HepG2 (cell line): ENCODE results near the gene INTS3. TPM values are rescaled to one million over a fixed set of nuclear protein-coding genes. Genes with fewer than 3 reads are reported as not detected.

Experiments used
- ATAC-seq: fragments of 200-7000 bp; cut with Tn5 transposase; 3 replicates; pipeline ENCODE4 v1.9.1; 2020; ENCODE audit warnings: mild to moderate bottlenecking, moderate library complexity
- BruUV-seq: library from RNA; stranded (reverse); fragments of 400-500 nt; replicated peaks from 2 replicates; lab custom pipeline; 2021; lab: Mats Ljungman, UMichigan
- CTCF ChIA-PET: fragments of 300-600 bp; formaldehyde crosslinking; extraction: SDS; loops from one replicate; lab custom pipeline; 2021; ENCODE audit warnings: low total read pairs, inconsistent platforms, low intra/inter-chr PET ratio; lab: Yijun Ruan, JAX
- POLR2A ChIA-PET: fragments of 350-600 bp; sonication (Branson Sonifier 250); formaldehyde crosslinking; loops from one replicate; lab custom pipeline; 2020; ENCODE audit warnings: antibody characterized with exemption, inconsistent platforms; lab: Yijun Ruan, JAX
- DNase-seq: peaks from one replicate; pipeline ENCODE4 v3.0.0-alpha.2; 2015; ENCODE audit warnings: low spot score
- FAIRE-seq: peaks from 3 replicates; lab custom pipeline; 2011; peaks lifted over from hg19 to GRCh38; lab: Jason Lieb, UNC
- H2AFZ ChIP-seq: one replicate; pipeline ENCODE4 v1.6.1; 2011; ENCODE audit warnings: low read length, inconsistent platforms
- H3K27ac ChIP-seq: fragments of 300-600 bp; 3 replicates; pipeline ENCODE4 v1.8.0; 2011; ENCODE audit warnings: mixed run types, mild to moderate bottlenecking, mixed read lengths, low read length, inconsistent platforms; ENCODE audit not compliant: insufficient read depth; ENCODE audit errors: extremely low read length
- H3K27me3 ChIP-seq, 2 experiments: fragments of 200-600 bp in 1 of 2; 2 replicates in 1 of 2; 3 replicates in 1 of 2; pipeline versions ENCODE4 v1.6.0 to v1.8.0; 2011; ENCODE audit warnings: low read length in 2 of 2, mild to moderate bottlenecking in 2 of 2, moderate library complexity in 2 of 2, inconsistent platforms in 1 of 2; ENCODE audit not compliant: insufficient read depth in 2 of 2, control insufficient read depth in 1 of 2
- H3K36me3 ChIP-seq, 2 experiments: fragments of 200-600 bp in 1 of 2; replicated peaks in 1 of 2; 2 replicates in 1 of 2; 3 replicates in 1 of 2; pipeline versions ENCODE4 v1.5.1 to v1.8.0; 2011; ENCODE audit warnings: low read length in 2 of 2, inconsistent platforms in 1 of 2; ENCODE audit not compliant: insufficient read depth in 2 of 2, control insufficient read depth in 1 of 2
- H3K4me1 ChIP-seq: 2 replicates; pipeline ENCODE4 v1.5.1; 2012; ENCODE audit warnings: low read length, inconsistent platforms; ENCODE audit not compliant: insufficient read depth
- H3K4me2 ChIP-seq: 2 replicates; pipeline ENCODE4 v1.6.0; 2011; ENCODE audit warnings: low read depth, low read length, inconsistent platforms
- H3K4me3 ChIP-seq, 3 experiments: fragments of 200-600 bp in 1 of 3; sonication (generic), shearing (Covaris generic) in 1 of 3; replicated peaks in 1 of 3; 2 replicates each; pipeline ENCODE4 v1.5.1; 2011 to 2016; ENCODE audit warnings: low read length in 3 of 3, inconsistent platforms in 2 of 3, low read depth in 2 of 3, mild to moderate bottlenecking in 2 of 3, control low read depth in 1 of 3, mixed read lengths in 1 of 3; ENCODE audit not compliant: insufficient read depth in 1 of 3
- H3K79me2 ChIP-seq: one replicate; pipeline ENCODE4 v1.6.1; 2011; ENCODE audit warnings: low read length, inconsistent platforms; ENCODE audit not compliant: insufficient read depth
- H3K9ac ChIP-seq: 2 replicates; pipeline ENCODE4 v1.6.0; 2011; ENCODE audit warnings: mild to moderate bottlenecking, low read depth, low read length, inconsistent platforms; ENCODE audit not compliant: insufficient read depth
- H3K9me3 ChIP-seq: 2 replicates; pipeline ENCODE4 v1.5.1; 2012; ENCODE audit warnings: mild to moderate bottlenecking, low read length
- H4K20me1 ChIP-seq: 2 replicates; pipeline ENCODE4 v1.6.0; 2011; ENCODE audit warnings: inconsistent platforms, mild to moderate bottlenecking, low read length, moderate library complexity; ENCODE audit not compliant: insufficient read depth
- BCL6 ChIP-seq: IDR thresholded peaks from 2 replicates; pipeline ENCODE4 v1.6.1; 2016; ENCODE audit warnings: missing genetic modification reagents, missing compliant biosample characterization
- CEBPB ChIP-seq: IDR thresholded peaks from 2 replicates; pipeline ENCODE4 v1.6.1; 2011; ENCODE audit warnings: low read depth, low read length, improper control_type of control experiment, borderline replicate concordance
- STAT5B ChIP-seq: sonication (generic); formaldehyde crosslinking; IDR thresholded peaks from 2 replicates; pipeline ENCODE4 v1.4.0; 2020; ENCODE audit warnings: missing genetic modification reagents
- WGBS: methylation state at CpG from one replicate; pipeline ENCODE4 v1.1.6; 2017; ENCODE audit warnings: low lambda C conversion rate; 5-methylcytosine and 5-hydroxymethylcytosine counted together
- in situ Hi-C: cut with HindIII; loops from 2 replicates; pipeline ENCODE4 v1.10.0; 2017; ENCODE audit warnings: low pct_unique_long_range_greater_than_20kb; ENCODE audit not compliant: extremely low pct_ligation_motif_present
- intact Hi-C: fragments of 100-400 bp; cut with micrococcal nuclease; formaldehyde crosslinking; loops from one replicate; pipeline ENCODE4 v1.10.0; 2022; ENCODE audit not compliant: unreplicated experiment
- polyA plus RNA-seq, 8 experiments: library from polyadenylated mRNA; depleted of rRNA in 3 of 8; stranded (reverse) in 7 of 8; unstranded in 1 of 8; fragments of >200 nt; fragmentation: Illumina TruSeq in 4 of 8; extraction: Trizol in 4 of 8; gene quantifications; 2 replicates each; pipeline versions ENCODE4 v1.2.1 to v1.2.3, GENCODE V29; 2011 to 2016; ENCODE audit warnings: low read depth in 4 of 8, missing spikeins in 1 of 8, mixed read lengths in 1 of 8; ENCODE audit not compliant: insufficient read depth in 1 of 8
- total RNA-seq, 5 experiments: library from RNA; depleted of rRNA; stranded (reverse); fragments of >200 nt; fragmentation: Illumina TruSeq; extraction: Trizol; gene quantifications; 2 replicates each; pipeline ENCODE4 v1.2.3, GENCODE V29; 2016; ENCODE audit warnings: low read depth in 1 of 5
- TF ChIP-seq, protein P1 (sequence below): sonication (generic); formaldehyde crosslinking; conservative IDR thresholded peaks from 2 replicates; pipeline ENCODE4 v1.4.0; 2020; ENCODE audit warnings: missing genetic modification reagents

The INTS3 gene
- total and polyA plus RNA-seq, 2 of the 13 experiments (the other 11 are each of a cell fraction or from before 2014, with no cell fraction given) = 17.2 to 27.2 TPM

DNA sequence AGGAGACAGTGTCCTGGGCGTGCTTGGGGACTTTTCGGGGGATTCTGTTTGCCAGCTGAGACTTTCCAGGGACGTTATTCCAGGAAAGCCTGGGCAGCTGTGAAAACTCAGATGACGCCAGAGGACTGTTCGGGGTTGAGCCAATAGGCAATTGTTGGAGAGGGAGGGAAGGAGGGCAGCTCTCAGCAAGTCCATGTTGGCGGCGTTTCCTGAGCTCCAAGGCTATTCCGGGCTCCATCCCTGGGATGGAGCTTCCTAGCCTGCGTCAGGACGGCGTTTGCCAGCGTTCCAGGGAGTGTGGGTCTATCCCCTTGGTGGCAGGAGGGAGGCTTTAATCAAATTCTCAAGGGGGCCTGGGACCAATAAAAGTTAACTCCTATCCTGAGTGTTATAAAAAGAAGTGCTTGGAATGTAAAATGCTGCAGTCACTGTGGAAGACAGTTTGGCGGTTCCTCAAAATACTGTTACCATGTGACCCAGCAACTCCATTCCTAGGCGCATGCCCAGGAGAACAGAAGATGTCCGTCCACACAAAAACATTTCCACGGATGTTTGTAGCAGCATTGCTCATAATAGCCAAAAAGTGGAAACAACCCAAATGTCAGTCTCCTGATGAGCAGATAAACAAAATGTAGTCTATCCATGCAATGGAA lies 62.6 kb downstream of the INTS3 start:
- H3K27me3 ChIP-seq = peaks cover 6 to 46% of the 10 kb centered on the region in 2 experiments; a peak in 3 of 5 replicates
- H3K4me1 ChIP-seq = peaks cover 49% of the 10 kb centered on the region
- ChIA-PET CTCF (no interaction called here), POLR2A (interaction anchor here (1.0 to 3.8 kb wide), 2 partner anchors 197 to 200 kb away, joined by 3 to 17 read pairs; partner anchors contain the start of gene RPS27)
- BruUV-seq = no TSS peak
- H3K27ac ChIP-seq = no peak overlapping the region
- peak overlapping the region; percentile 66 for H3K4me2 ChIP-seq
- no peaks in the 10 kb centered on the region for H3K36me3 ChIP-seq
- H3K4me3 ChIP-seq = peak overlapping the region in 1 of 3 experiments; percentile 47; a peak in 2 of 6 replicates
- FAIRE-seq = no peak
- peak; percentile 44 for ATAC-seq
- H3K9me3 ChIP-seq = no peaks in the 10 kb centered on the region
- in situ Hi-C loops (no loop called here), intact Hi-C loops (no loop called here)
- H3K9ac ChIP-seq = no peak overlapping the region
- DNase-seq = no peak
- 54% methylated on average over 14 of the region's 16 CpGs for WGBS
- TF ChIP-seq STAT5B (CRISPR knock-in tag) (no peak), BCL6 (CRISPR knock-in tag) (peak; percentile 47)
- no peaks in the 10 kb centered on the region for H4K20me1 ChIP-seq
- H2AFZ ChIP-seq = no peak overlapping the region
- no peaks in the 10 kb centered on the region for H3K79me2 ChIP-seq

DNA sequence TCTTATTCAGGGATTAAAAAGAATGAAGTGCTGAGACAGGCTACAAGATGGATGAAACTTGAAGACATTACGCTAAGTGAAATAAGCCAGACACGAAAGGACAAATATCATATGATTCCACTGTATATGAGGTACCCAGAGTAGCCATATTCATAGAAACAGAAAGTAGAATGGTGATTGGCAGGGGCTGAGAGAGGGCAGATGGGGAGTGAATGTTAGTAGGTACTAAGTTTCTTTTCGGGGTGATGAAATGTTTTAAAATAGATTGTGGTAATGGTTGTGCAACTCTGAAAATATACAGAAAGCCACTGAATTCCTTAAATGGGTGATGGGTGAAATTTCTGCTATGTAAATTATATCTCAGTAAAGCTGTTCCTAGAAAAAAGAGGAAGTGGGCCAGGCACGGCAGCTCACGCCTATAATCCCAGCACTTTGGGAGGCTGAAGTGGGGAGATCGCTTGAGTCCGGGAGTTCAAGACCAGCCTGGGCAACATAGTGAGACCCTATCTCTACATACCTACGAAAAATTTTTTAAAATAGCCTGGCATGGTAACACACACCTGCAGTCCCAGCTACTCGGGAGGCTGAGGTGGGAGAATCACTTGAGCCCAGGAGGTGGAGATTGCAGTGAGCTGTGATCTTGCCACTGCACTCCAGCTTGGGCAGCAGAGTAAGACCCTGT lies 63.3 kb downstream of the INTS3 start:
- H3K4me1 ChIP-seq = peaks cover 52% of the 10 kb centered on the region
- no peaks in the 10 kb centered on the region for H4K20me1 ChIP-seq
- H3K4me2 ChIP-seq = peak overlapping the region; percentile 66; the same call in 1 of the 2 replicates
- in situ Hi-C loops (no loop called here), intact Hi-C loops (no loop called here)
- 44% methylated on average over 9 of the region's 9 CpGs for WGBS
- no peak overlapping the region for H3K27ac ChIP-seq
- FAIRE-seq = no peak
- H3K79me2 ChIP-seq = no peaks in the 10 kb centered on the region
- H3K36me3 ChIP-seq = no peaks in the 10 kb centered on the region
- POLR2A ChIA-PET = interaction anchor here (1.0 to 3.8 kb wide), 3 partner anchors 196 to 200 kb away, joined by 3 to 17 read pairs (median 3); partner anchors contain the start of gene RPS27
- no peak for ATAC-seq
- H3K9me3 ChIP-seq = no peaks in the 10 kb centered on the region
- H3K27me3 ChIP-seq = peaks cover 7 to 51% of the 10 kb centered on the region in 2 experiments; a peak in 3 of 5 replicates
- H3K9ac ChIP-seq = no peak overlapping the region
- CTCF ChIA-PET = no interaction called here
- no peak overlapping the region for H3K4me3 ChIP-seq
- BruUV-seq = no TSS peak
- no peak for DNase-seq
- no peak overlapping the region for H2AFZ ChIP-seq
- TF ChIP-seq CEBPB = peak; percentile 62; the same call in 1 of the 2 replicates
- TF ChIP-seq, protein P1, sequence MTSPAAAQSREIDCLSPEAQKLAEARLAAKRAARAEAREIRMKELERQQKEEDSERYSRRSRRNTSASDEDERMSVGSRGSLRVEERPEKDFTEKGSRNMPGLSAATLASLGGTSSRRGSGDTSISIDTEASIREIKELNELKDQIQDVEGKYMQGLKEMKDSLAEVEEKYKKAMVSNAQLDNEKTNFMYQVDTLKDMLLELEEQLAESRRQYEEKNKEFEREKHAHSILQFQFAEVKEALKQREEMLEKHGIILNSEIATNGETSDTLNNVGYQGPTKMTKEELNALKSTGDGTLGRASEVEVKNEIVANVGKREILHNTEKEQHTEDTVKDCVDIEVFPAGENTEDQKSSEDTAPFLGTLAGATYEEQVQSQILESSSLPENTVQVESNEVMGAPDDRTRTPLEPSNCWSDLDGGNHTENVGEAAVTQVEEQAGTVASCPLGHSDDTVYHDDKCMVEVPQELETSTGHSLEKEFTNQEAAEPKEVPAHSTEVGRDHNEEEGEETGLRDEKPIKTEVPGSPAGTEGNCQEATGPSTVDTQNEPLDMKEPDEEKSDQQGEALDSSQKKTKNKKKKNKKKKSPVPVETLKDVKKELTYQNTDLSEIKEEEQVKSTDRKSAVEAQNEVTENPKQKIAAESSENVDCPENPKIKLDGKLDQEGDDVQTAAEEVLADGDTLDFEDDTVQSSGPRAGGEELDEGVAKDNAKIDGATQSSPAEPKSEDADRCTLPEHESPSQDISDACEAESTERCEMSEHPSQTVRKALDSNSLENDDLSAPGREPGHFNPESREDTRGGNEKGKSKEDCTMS (CRISPR knock-in tag) = no peak
